HepG2 (cell line): ENCODE results near the gene NEDD4L. TPM values are rescaled to one million over a fixed set of nuclear protein-coding genes. Genes with fewer than 3 reads are reported as not detected.

ENCODE experiments used
- ATF1 ChIP-seq: IDR thresholded peaks from 2 replicates; pipeline ENCODE4 v1.6.1; 2016; ENCODE audit warnings: mild to moderate bottlenecking, control low read depth
- MAFG ChIP-seq: sonication (generic); formaldehyde crosslinking; IDR thresholded peaks from 2 replicates; pipeline ENCODE4 v1.5.1; 2020; ENCODE audit warnings: mild to moderate bottlenecking, missing genetic modification reagents
- PATZ1 ChIP-seq: sonication (generic); formaldehyde crosslinking; IDR thresholded peaks from 2 replicates; pipeline ENCODE4 v1.4.0; 2020; ENCODE audit warnings: missing genetic modification reagents
- PBX3 ChIP-seq: sonication (generic); formaldehyde crosslinking; IDR thresholded peaks from 2 replicates; pipeline ENCODE4 v1.8.1; 2023; ENCODE audit warnings: missing genetic modification reagents, inconsistent platforms, borderline replicate concordance
- TCF7L2 ChIP-seq: IDR thresholded peaks from 2 replicates; pipeline ENCODE4 v1.6.1; 2011; ENCODE audit warnings: mild to moderate bottlenecking, low read depth, low read length, moderate library complexity
- TOPORS ChIP-seq: sonication (generic); formaldehyde crosslinking; IDR thresholded peaks from 2 replicates; pipeline ENCODE4 v1.8.0; 2023; ENCODE audit warnings: mild to moderate bottlenecking, missing genetic modification reagents
- ZNF180 ChIP-seq: sonication (generic); formaldehyde crosslinking; IDR thresholded peaks from 2 replicates; pipeline ENCODE4 v1.4.0; 2020; ENCODE audit warnings: low read depth, missing genetic modification reagents, borderline replicate concordance
- ZNF780A ChIP-seq: sonication (generic); formaldehyde crosslinking; IDR thresholded peaks from 2 replicates; pipeline ENCODE4 v1.8.0; 2022; ENCODE audit warnings: mild to moderate bottlenecking, missing genetic modification reagents, moderate library complexity
- polyA plus RNA-seq, 8 experiments: library from polyadenylated mRNA; depleted of rRNA in 3 of 8; stranded (reverse) in 7 of 8; unstranded in 1 of 8; fragments of >200 nt; fragmentation: Illumina TruSeq in 4 of 8; extraction: Trizol in 4 of 8; gene quantifications; 2 replicates each; pipeline versions ENCODE4 v1.2.1 to v1.2.3, GENCODE V29; 2011 to 2016; ENCODE audit warnings: low read depth in 4 of 8, missing spikeins in 1 of 8, mixed read lengths in 1 of 8; ENCODE audit not compliant: insufficient read depth in 1 of 8
- total RNA-seq, 5 experiments: library from RNA; depleted of rRNA; stranded (reverse); fragments of >200 nt; fragmentation: Illumina TruSeq; extraction: Trizol; gene quantifications; 2 replicates each; pipeline ENCODE4 v1.2.3, GENCODE V29; 2016; ENCODE audit warnings: low read depth in 1 of 5
- TF ChIP-seq, protein P1 (sequence below): sonication (generic); formaldehyde crosslinking; IDR thresholded peaks from 2 replicates; pipeline ENCODE4 v1.4.0; 2020; ENCODE audit warnings: missing genetic modification reagents
- TF ChIP-seq, protein P2 (sequence below): sonication (generic); formaldehyde crosslinking; IDR thresholded peaks from 2 replicates; pipeline ENCODE4 v1.4.0; 2020; ENCODE audit warnings: mild to moderate bottlenecking, missing genetic modification reagents
- TF ChIP-seq, protein P3 (sequence below): sonication (generic); formaldehyde crosslinking; IDR thresholded peaks from 2 replicates; pipeline ENCODE4; 2020; ENCODE audit warnings: missing genetic modification reagents, mild to moderate bottlenecking, borderline replicate concordance
- TF ChIP-seq, protein P4 (sequence below): sonication (generic); formaldehyde crosslinking; IDR thresholded peaks from 2 replicates; pipeline ENCODE4 v1.4.0; 2020; ENCODE audit warnings: missing genetic modification reagents

Gene NEDD4L
- total and polyA plus RNA-seq, 2 of the 13 experiments (the other 11 are each of a cell fraction or from before 2014, with no cell fraction given): 168 to 390 TPM

DNA sequence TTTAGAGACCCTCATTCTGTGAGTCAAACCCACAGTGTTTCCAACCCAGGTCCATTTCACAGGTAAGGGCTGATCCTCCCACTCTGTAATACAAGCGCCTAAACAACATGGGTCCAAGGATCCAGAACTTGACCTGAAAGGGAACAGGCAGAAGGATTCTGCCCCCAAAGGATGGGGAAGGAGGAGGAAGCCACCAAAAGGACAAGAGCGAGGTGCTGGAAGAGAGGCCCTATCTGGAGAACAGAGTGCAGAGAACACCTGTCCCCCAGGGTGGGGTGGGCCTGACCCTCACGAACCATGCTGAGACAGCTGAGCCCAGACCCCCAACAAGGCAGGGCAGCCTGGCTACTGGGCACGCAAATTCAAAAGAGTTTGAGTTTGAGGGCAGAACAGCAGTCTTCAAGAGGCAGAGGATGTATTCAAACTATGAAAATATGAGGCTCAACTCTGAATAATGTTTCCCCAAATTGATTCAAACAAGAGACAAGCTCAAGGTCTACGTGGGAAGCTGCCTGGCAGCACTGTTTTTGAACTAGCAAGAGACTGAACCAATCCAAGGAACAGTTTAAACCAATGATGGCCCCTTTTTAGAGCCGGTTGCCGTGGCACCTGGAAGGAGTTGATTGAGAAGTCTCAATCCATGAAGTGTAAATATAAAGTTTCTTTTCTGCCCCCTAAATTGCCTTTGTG lies 372.1 kb downstream of the NEDD4L start (continued):
- TF ChIP-seq, protein P1, sequence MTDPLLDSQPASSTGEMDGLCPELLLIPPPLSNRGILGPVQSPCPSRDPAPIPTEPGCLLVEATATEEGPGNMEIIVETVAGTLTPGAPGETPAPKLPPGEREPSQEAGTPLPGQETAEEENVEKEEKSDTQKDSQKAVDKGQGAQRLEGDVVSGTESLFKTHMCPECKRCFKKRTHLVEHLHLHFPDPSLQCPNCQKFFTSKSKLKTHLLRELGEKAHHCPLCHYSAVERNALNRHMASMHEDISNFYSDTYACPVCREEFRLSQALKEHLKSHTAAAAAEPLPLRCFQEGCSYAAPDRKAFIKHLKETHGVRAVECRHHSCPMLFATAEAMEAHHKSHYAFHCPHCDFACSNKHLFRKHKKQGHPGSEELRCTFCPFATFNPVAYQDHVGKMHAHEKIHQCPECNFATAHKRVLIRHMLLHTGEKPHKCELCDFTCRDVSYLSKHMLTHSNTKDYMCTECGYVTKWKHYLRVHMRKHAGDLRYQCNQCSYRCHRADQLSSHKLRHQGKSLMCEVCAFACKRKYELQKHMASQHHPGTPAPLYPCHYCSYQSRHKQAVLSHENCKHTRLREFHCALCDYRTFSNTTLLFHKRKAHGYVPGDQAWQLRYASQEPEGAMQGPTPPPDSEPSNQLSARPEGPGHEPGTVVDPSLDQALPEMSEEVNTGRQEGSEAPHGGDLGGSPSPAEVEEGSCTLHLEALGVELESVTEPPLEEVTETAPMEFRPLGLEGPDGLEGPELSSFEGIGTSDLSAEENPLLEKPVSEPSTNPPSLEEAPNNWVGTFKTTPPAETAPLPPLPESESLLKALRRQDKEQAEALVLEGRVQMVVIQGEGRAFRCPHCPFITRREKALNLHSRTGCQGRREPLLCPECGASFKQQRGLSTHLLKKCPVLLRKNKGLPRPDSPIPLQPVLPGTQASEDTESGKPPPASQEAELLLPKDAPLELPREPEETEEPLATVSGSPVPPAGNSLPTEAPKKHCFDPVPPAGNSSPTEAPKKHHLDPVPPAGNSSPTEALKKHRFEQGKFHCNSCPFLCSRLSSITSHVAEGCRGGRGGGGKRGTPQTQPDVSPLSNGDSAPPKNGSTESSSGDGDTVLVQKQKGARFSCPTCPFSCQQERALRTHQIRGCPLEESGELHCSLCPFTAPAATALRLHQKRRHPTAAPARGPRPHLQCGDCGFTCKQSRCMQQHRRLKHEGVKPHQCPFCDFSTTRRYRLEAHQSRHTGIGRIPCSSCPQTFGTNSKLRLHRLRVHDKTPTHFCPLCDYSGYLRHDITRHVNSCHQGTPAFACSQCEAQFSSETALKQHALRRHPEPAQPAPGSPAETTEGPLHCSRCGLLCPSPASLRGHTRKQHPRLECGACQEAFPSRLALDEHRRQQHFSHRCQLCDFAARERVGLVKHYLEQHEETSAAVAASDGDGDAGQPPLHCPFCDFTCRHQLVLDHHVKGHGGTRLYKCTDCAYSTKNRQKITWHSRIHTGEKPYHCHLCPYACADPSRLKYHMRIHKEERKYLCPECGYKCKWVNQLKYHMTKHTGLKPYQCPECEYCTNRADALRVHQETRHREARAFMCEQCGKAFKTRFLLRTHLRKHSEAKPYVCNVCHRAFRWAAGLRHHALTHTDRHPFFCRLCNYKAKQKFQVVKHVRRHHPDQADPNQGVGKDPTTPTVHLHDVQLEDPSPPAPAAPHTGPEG (CRISPR knock-in tag): no peak
- TF ChIP-seq ATF1 (CRISPR knock-in tag) (no peak), TOPORS (CRISPR knock-in tag) (no peak), PATZ1 (no peak; the same call in 1 of the 2 replicates), ZNF180 (CRISPR knock-in tag) (no peak), ZNF780A (CRISPR knock-in tag) (no peak), TCF7L2 (no peak), PBX3 (CRISPR knock-in tag) (no peak), MAFG (no peak)
- TF ChIP-seq, protein P2, sequence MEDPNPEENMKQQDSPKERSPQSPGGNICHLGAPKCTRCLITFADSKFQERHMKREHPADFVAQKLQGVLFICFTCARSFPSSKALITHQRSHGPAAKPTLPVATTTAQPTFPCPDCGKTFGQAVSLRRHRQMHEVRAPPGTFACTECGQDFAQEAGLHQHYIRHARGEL (CRISPR knock-in tag): no peak
- TF ChIP-seq, protein P3, sequence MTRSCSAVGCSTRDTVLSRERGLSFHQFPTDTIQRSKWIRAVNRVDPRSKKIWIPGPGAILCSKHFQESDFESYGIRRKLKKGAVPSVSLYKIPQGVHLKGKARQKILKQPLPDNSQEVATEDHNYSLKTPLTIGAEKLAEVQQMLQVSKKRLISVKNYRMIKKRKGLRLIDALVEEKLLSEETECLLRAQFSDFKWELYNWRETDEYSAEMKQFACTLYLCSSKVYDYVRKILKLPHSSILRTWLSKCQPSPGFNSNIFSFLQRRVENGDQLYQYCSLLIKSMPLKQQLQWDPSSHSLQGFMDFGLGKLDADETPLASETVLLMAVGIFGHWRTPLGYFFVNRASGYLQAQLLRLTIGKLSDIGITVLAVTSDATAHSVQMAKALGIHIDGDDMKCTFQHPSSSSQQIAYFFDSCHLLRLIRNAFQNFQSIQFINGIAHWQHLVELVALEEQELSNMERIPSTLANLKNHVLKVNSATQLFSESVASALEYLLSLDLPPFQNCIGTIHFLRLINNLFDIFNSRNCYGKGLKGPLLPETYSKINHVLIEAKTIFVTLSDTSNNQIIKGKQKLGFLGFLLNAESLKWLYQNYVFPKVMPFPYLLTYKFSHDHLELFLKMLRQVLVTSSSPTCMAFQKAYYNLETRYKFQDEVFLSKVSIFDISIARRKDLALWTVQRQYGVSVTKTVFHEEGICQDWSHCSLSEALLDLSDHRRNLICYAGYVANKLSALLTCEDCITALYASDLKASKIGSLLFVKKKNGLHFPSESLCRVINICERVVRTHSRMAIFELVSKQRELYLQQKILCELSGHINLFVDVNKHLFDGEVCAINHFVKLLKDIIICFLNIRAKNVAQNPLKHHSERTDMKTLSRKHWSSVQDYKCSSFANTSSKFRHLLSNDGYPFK (CRISPR knock-in tag): 0 out of 2 replicates have a peak, but pooled peaks have one; percentile 2
- TF ChIP-seq, protein P4, sequence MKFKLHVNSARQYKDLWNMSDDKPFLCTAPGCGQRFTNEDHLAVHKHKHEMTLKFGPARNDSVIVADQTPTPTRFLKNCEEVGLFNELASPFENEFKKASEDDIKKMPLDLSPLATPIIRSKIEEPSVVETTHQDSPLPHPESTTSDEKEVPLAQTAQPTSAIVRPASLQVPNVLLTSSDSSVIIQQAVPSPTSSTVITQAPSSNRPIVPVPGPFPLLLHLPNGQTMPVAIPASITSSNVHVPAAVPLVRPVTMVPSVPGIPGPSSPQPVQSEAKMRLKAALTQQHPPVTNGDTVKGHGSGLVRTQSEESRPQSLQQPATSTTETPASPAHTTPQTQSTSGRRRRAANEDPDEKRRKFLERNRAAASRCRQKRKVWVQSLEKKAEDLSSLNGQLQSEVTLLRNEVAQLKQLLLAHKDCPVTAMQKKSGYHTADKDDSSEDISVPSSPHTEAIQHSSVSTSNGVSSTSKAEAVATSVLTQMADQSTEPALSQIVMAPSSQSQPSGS (CRISPR knock-in tag): no peak
